ENCODE measurements around the gene ADAMTS9.

ADAMTS9 gene

GRCh38 chr3:64708456-64708855, 20.7 kb upstream of the ADAMTS9 start:
- no CpG with 5 or more reads among the region's 3 CpGs for WGBS, 2 donors (ENCODE audit: extremely low coverage in 2 of 2, insufficient read length in 2 of 2, insufficient replicate concordance in 1 of 2)
- H4K8ac ChIP-seq (ENCODE audit: low read depth, low read length) = no peak overlapping the region
- no peak overlapping the region for H2BK120ac ChIP-seq (ENCODE audit: low read depth, low read length)
- H3K9ac ChIP-seq (ENCODE audit: low read depth, low read length, poor library complexity) = no peak overlapping the region
- no peak overlapping the region for H2BK12ac ChIP-seq (ENCODE audit: low read length)
- H3K18ac ChIP-seq (ENCODE audit: low read length) = no peak overlapping the region
- no peak for DNase-seq (ENCODE audit: low spot score)
- H3K4me2 ChIP-seq (ENCODE audit: insufficient read depth, low read length, poor library complexity, severe bottlenecking) = no peak overlapping the region
- H3K79me1 ChIP-seq (ENCODE audit: low read depth, low read length) = no peaks in the 10 kb centered on the region
- no peaks in the 10 kb centered on the region for H3K4me1 ChIP-seq (ENCODE audit: control insufficient read depth in 2 of 2, insufficient read depth in 1 of 2, low read depth in 1 of 2, low read length in 2 of 2)
- H2BK5ac ChIP-seq (ENCODE audit: low read length) = no peak overlapping the region
- H3K27ac ChIP-seq (replicated peaks; ENCODE audit: low read length) = no peak overlapping the region
- no peak overlapping the region for H4K91ac ChIP-seq (ENCODE audit: low read depth, low read length, poor library complexity)
- no peak overlapping the region for H3K4ac ChIP-seq (ENCODE audit: low read length)
- no peak overlapping the region for H2AK5ac ChIP-seq (ENCODE audit: low read depth, low read length)
- no peak overlapping the region for H3K4me3 ChIP-seq (ENCODE audit: low read length in 2 of 2)
- H3K14ac ChIP-seq (ENCODE audit: low read length) = no peak overlapping the region
- no peak overlapping the region for H2BK15ac ChIP-seq (ENCODE audit: low read length)
- no peak overlapping the region for H2AFZ ChIP-seq (ENCODE audit: low read length)
- no peak overlapping the region for H3K23ac ChIP-seq (ENCODE audit: low read depth, low read length, poor library complexity)
- no peaks in the 10 kb centered on the region for H3K9me3 ChIP-seq (replicated peaks in 1 of 2; ENCODE audit: control insufficient read depth in 2 of 2, insufficient read depth in 1 of 2, low read depth in 1 of 2, low read length in 2 of 2)
- H3K27me3 ChIP-seq (ENCODE audit: control insufficient read depth in 3 of 3, insufficient read depth in 3 of 3, low read depth in 1 of 3, low read length in 3 of 3) = no peaks in the 10 kb centered on the region
- H3K36me3 ChIP-seq (replicated peaks in 1 of 2; ENCODE audit: control insufficient read depth in 2 of 2, insufficient read depth in 2 of 2, low read length in 2 of 2) = no peaks in the 10 kb centered on the region

DNA sequence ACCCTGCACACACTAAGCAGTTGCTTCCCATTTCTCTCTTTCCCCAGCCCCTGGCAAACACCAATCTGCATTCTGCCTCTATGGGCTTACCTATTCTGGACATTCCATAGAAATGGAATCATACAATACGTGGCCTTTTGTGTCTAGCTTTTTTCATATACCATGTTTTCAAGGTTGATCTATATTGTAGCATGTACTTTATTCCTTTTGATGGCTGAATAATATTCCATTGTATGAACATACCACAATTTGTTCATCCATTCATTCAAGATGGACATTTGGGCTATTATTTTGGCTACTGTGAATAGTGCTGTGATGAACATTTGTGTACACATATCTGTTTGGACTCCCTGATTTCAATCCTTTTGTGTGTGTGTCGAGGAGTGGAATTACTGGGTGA, 18.1 kb upstream of the ADAMTS9 start:
- Histone ChIP-seq H4K91ac (ENCODE audit: low read depth, low read length, poor library complexity) (no peak overlapping the region), H3K4me2 (ENCODE audit: insufficient read depth, low read length, poor library complexity, severe bottlenecking) (no peak overlapping the region), H3K4ac (ENCODE audit: low read length) (no peak overlapping the region), H4K8ac (ENCODE audit: low read depth, low read length) (no peak overlapping the region), H2BK120ac (ENCODE audit: low read depth, low read length) (no peak overlapping the region), H3K23ac (ENCODE audit: low read depth, low read length, poor library complexity) (no peak overlapping the region), H3K9me3 (replicated peaks in 1 of 2; ENCODE audit: control insufficient read depth in 2 of 2, insufficient read depth in 1 of 2, low read depth in 1 of 2, low read length in 2 of 2) (no peaks in the 10 kb centered on the region), H2AFZ (ENCODE audit: low read length) (no peak overlapping the region), H3K4me3 (ENCODE audit: low read length in 2 of 2) (no peak overlapping the region), H3K79me1 (ENCODE audit: low read depth, low read length) (no peaks in the 10 kb centered on the region), H2BK12ac (ENCODE audit: low read length) (no peak overlapping the region), H3K36me3 (replicated peaks in 1 of 2; ENCODE audit: control insufficient read depth in 2 of 2, insufficient read depth in 2 of 2, low read length in 2 of 2) (no peaks in the 10 kb centered on the region), H3K27me3 (ENCODE audit: control insufficient read depth in 3 of 3, insufficient read depth in 3 of 3, low read depth in 1 of 3, low read length in 3 of 3) (no peaks in the 10 kb centered on the region), H2BK15ac (ENCODE audit: low read length) (no peak overlapping the region), H3K18ac (ENCODE audit: low read length) (no peak overlapping the region), H3K27ac (replicated peaks; ENCODE audit: low read length) (no peak overlapping the region), H2AK5ac (ENCODE audit: low read depth, low read length) (no peak overlapping the region), H3K14ac (ENCODE audit: low read length) (no peak overlapping the region), H3K4me1 (ENCODE audit: control insufficient read depth in 2 of 2, insufficient read depth in 1 of 2, low read depth in 1 of 2, low read length in 2 of 2) (no peaks in the 10 kb centered on the region), H3K9ac (ENCODE audit: low read depth, low read length, poor library complexity) (no peak overlapping the region), H2BK5ac (ENCODE audit: low read length) (no peak overlapping the region)
- DNase-seq (ENCODE audit: low spot score) = no peak
- WGBS, 2 donors (ENCODE audit: extremely low coverage in 2 of 2, insufficient read length in 2 of 2, insufficient replicate concordance in 1 of 2) = no CpG with 5 or more reads among the region's 2 CpGs

DNA sequence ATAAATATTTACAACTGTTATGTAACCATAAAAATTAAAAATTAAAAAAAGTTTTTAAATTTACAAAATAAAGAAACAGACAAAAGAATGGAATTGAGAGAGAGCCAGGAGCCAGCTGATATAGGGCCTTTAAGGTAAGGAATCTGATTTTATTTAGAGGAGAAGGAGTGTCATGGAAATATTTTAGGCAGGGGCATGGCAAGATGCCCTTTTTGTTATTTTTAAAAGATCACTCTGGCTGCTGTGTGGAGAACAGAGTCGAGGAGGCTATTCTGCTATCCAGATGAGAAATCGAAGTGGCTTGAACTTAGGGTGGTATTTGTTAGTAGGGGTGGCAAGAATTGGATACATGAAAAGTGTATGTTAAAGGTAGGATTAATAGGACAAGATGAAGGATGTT, 9.1 kb upstream of the ADAMTS9 start:
- H4K91ac ChIP-seq (ENCODE audit: low read depth, low read length, poor library complexity) = no peak overlapping the region
- no peak overlapping the region for H3K9ac ChIP-seq (ENCODE audit: low read depth, low read length, poor library complexity)
- no peaks in the 10 kb centered on the region for H3K79me1 ChIP-seq (ENCODE audit: low read depth, low read length)
- H3K9me3 ChIP-seq (replicated peaks in 1 of 2; ENCODE audit: control insufficient read depth in 2 of 2, insufficient read depth in 1 of 2, low read depth in 1 of 2, low read length in 2 of 2) = no peaks in the 10 kb centered on the region
- no peak overlapping the region for H3K23ac ChIP-seq (ENCODE audit: low read depth, low read length, poor library complexity)
- H3K14ac ChIP-seq (ENCODE audit: low read length) = no peak overlapping the region
- no peak for DNase-seq (ENCODE audit: low spot score)
- no peak overlapping the region for H4K8ac ChIP-seq (ENCODE audit: low read depth, low read length)
- H2BK120ac ChIP-seq (ENCODE audit: low read depth, low read length) = no peak overlapping the region
- H3K36me3 ChIP-seq (replicated peaks in 1 of 2; ENCODE audit: control insufficient read depth in 2 of 2, insufficient read depth in 2 of 2, low read length in 2 of 2) = no peaks in the 10 kb centered on the region
- no peak overlapping the region for H3K27ac ChIP-seq (replicated peaks; ENCODE audit: low read length)
- no peak overlapping the region for H2AK5ac ChIP-seq (ENCODE audit: low read depth, low read length)
- H2BK15ac ChIP-seq (ENCODE audit: low read length) = no peak overlapping the region
- WGBS, 2 donors (ENCODE audit: extremely low coverage in 2 of 2, insufficient read length in 2 of 2, insufficient replicate concordance in 1 of 2) = no CpG with 5 or more reads among the region's 2 CpGs
- H3K4me2 ChIP-seq (ENCODE audit: insufficient read depth, low read length, poor library complexity, severe bottlenecking) = no peak overlapping the region
- peaks cover 9 to 11% of the 10 kb centered on the region in 2 donors for H3K4me1 ChIP-seq (ENCODE audit: control insufficient read depth in 2 of 2, insufficient read depth in 1 of 2, low read depth in 1 of 2, low read length in 2 of 2)
- no peak overlapping the region for H3K18ac ChIP-seq (ENCODE audit: low read length)
- H2BK12ac ChIP-seq (ENCODE audit: low read length) = no peak overlapping the region
- H3K4me3 ChIP-seq (ENCODE audit: low read length in 2 of 2) = no peak overlapping the region
- no peak overlapping the region for H2AFZ ChIP-seq (ENCODE audit: low read length)
- H2BK5ac ChIP-seq (ENCODE audit: low read length) = no peak overlapping the region
- H3K27me3 ChIP-seq (ENCODE audit: control insufficient read depth in 3 of 3, insufficient read depth in 3 of 3, low read depth in 1 of 3, low read length in 3 of 3) = no peaks in the 10 kb centered on the region
- no peak overlapping the region for H3K4ac ChIP-seq (ENCODE audit: low read length)

- Histone ChIP-seq H3K4me1 (ENCODE audit: control insufficient read depth in 2 of 2, insufficient read depth in 1 of 2, low read depth in 1 of 2, low read length in 2 of 2) (peaks cover 12 to 13% of the 10 kb centered on the region in 2 donors), H3K4ac (ENCODE audit: low read length) (no peak overlapping the region), H2BK12ac (ENCODE audit: low read length) (no peak overlapping the region), H3K79me1 (ENCODE audit: low read depth, low read length) (no peaks in the 10 kb centered on the region), H3K27ac (replicated peaks; ENCODE audit: low read length) (no peak overlapping the region), H3K9ac (ENCODE audit: low read depth, low read length, poor library complexity) (no peak overlapping the region), H3K14ac (ENCODE audit: low read length) (no peak overlapping the region), H2AK5ac (ENCODE audit: low read depth, low read length) (no peak overlapping the region), H4K91ac (ENCODE audit: low read depth, low read length, poor library complexity) (no peak overlapping the region), H2BK120ac (ENCODE audit: low read depth, low read length) (no peak overlapping the region), H3K18ac (ENCODE audit: low read length) (no peak overlapping the region), H3K4me3 (ENCODE audit: low read length in 2 of 2) (no peak overlapping the region), H2BK5ac (ENCODE audit: low read length) (no peak overlapping the region), H2AFZ (ENCODE audit: low read length) (no peak overlapping the region), H3K9me3 (replicated peaks in 1 of 2; ENCODE audit: control insufficient read depth in 2 of 2, insufficient read depth in 1 of 2, low read depth in 1 of 2, low read length in 2 of 2) (no peaks in the 10 kb centered on the region), H3K23ac (ENCODE audit: low read depth, low read length, poor library complexity) (no peak overlapping the region), H3K4me2 (ENCODE audit: insufficient read depth, low read length, poor library complexity, severe bottlenecking) (no peak overlapping the region), H4K8ac (ENCODE audit: low read depth, low read length) (no peak overlapping the region), H3K36me3 (replicated peaks in 1 of 2; ENCODE audit: control insufficient read depth in 2 of 2, insufficient read depth in 2 of 2, low read length in 2 of 2) (no peaks in the 10 kb centered on the region), H3K27me3 (ENCODE audit: control insufficient read depth in 3 of 3, insufficient read depth in 3 of 3, low read depth in 1 of 3, low read length in 3 of 3) (no peaks in the 10 kb centered on the region), H2BK15ac (ENCODE audit: low read length) (no peak overlapping the region)
- WGBS, 2 donors (ENCODE audit: extremely low coverage in 2 of 2, insufficient read length in 2 of 2, insufficient replicate concordance in 1 of 2) = no CpG with 5 or more reads among the region's 2 CpGs
- DNase-seq (ENCODE audit: low spot score) = no peak
Observed at GRCh38 chr3:64694114-64694513, 6.3 kb upstream of the ADAMTS9 start.

Measured in neuronal stem cell (in vitro differentiated cells).